ENCODE measurements around the gene GRK6.

The GRK6 gene

GRCh38 chr5:177486256-177486655 lies 59.8 kb downstream of the GRK6 start:
- DNase-seq (ENCODE audit: low read depth in 2 of 2) = no peak

GRCh38 chr5:177487144-177487543 lies 60.7 kb downstream of the GRK6 start:
- no peak for DNase-seq (ENCODE audit: low read depth in 2 of 2)

- no peak for DNase-seq (ENCODE audit: low read depth in 2 of 2)
These were observed 61.5 kb downstream of the GRK6 start for GRCh38 chr5:177487975-177488374.

DNA sequence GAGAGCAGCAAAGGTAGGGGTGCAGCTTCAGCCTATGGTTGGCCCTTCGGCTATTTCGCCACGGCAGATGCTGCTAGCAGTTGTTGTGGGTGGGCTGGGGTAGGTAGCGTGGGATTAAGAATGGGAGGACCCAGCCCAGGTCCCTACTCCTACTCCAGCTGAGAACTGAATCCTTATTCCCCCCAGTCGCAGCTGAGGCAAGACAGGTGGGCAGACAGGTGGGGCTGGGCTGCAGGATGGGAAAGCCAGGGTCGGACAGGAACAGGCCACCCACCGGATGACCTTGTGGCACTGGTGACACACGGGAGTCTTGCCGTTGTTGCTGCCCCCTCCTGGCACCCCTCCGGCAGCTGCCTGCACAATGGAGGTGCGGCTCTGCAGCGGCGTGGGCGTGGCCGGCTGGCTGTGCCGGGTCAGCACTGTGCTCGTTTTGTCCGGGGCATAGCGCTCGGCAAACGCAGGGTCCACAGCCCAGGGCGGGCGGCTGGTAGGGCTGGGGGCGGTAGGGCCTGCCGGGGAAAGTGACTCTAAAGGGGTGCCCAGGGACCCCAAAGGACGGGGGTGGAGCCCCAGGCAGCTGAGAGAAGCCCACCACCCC lies 62.7 kb downstream of the GRK6 start:
- DNase-seq (ENCODE audit: low read depth in 2 of 2) = no peak

- no peak for DNase-seq (ENCODE audit: low read depth in 2 of 2)
These were observed 64.0 kb downstream of the GRK6 start for GRCh38 chr5:177490311-177490991.

DNA sequence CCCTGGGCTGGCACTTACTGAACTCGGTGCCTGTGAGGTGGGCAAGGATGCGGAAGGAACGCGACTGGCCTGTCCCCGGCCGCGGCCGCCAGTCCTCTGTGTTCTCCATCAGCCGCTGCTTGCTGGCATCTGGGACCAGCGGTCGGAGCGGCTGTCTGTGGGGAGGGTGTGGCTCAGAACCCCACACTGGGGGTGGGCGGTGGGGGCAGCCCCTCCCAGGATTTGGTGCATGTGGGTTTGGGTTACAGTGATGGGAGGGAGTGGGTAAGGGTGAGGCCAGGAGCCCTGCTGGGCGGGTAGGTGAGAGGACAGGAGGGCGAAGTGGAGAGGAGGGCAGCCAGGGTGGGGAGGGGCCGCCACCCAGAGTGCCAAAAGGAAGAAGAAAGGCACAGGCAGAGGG lies 64.5 kb downstream of the GRK6 start:
- no peak for DNase-seq (ENCODE audit: low read depth in 2 of 2)

DNA sequence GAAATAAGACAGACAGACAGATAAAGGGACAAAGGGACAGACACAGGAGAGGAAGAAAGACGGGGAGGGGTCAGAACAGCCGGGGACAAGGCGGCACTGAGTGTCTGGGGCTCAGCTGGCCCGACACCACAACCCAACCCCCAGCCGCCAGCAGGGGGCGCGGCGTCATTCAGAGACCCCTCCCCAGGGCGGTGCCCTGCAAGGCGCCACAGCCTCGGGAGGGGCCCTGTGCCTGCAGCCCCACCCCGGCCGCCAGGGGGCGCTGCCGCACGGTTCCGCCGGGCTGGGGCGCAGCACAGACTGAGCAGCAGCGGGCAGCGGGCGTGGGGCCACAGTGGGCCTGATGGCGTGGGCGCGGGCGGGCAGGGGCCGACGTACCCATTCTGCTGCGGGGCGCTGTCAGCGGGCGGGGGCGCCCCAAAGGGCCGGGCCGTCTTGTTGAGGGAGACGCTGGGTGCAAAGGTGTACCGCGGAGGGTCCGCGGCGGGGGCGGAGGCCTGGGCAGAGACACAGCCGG lies 65.0 kb downstream of the GRK6 start:
- DNase-seq (ENCODE audit: low read depth in 2 of 2) = peak in 1 of 2 donors; percentile 22

- DNase-seq (ENCODE audit: low read depth in 2 of 2) = no peak
These were observed 65.7 kb downstream of the GRK6 start for GRCh38 chr5:177491983-177492746.

Measured in activated CD4-positive, alpha-beta T cell treated with anti-CD3 and anti-CD28 coated beads for 24 hours (primary cell).